Mesothelial cell of epicardium (in vitro differentiated cells): ENCODE measurements around the gene MAMDC2. TPM values are rescaled to one million over a fixed set of nuclear protein-coding genes. Genes with fewer than 3 reads are reported as not detected.

ENCODE experiments used
- DNase-seq, 2 experiments: peaks; one replicate each; pipeline ENCODE4 v3.0.0; 2021; ENCODE audit warnings: low spot score in 2 of 2; ENCODE audit not compliant: unreplicated experiment in 2 of 2
- H3K27ac Mint-ChIP-seq: 2 replicates; pipeline ENCODE4 v1.8.0; 2021; ENCODE audit warnings: mixed read lengths
- H3K27me3 Mint-ChIP-seq: 2 replicates; pipeline ENCODE4 v1.8.0; 2021; ENCODE audit warnings: low read depth, mixed read lengths
- H3K36me3 Mint-ChIP-seq: 2 replicates; pipeline ENCODE4 v1.8.0; 2021; ENCODE audit warnings: mixed read lengths
- H3K4me1 Mint-ChIP-seq: 2 replicates; pipeline ENCODE4 v1.8.0; 2021; ENCODE audit warnings: mixed read lengths
- H3K4me3 Mint-ChIP-seq: 2 replicates; pipeline ENCODE4 v1.8.0; 2021; ENCODE audit warnings: mild to moderate bottlenecking, moderate library complexity, mixed read lengths
- H3K9me3 Mint-ChIP-seq: 2 replicates; pipeline ENCODE4 v1.8.0; 2021; ENCODE audit warnings: mixed read lengths
- CTCF ChIP-seq: fragments of 200-600 bp; sonication (generic); IDR thresholded peaks from one replicate; pipeline ENCODE4 v1.5.0; 2021; ENCODE audit warnings: antibody characterized with exemption; ENCODE audit not compliant: unreplicated experiment
- total RNA-seq: library from RNA; stranded (reverse); gene quantifications from 3 replicates; pipeline ENCODE4 v1.2.1, GENCODE V29; 2021

MAMDC2 gene
- total RNA-seq, 1 donor from 2014 or later: 0.49 TPM

GRCh38 chr9:70170151-70170790, 126.6 kb downstream of the MAMDC2 start:
- peak overlapping the region; percentile 33 for H3K27ac Mint-ChIP-seq
- TF ChIP-seq CTCF: no peak
- no peaks in the 10 kb centered on the region for H3K36me3 Mint-ChIP-seq
- H3K27me3 Mint-ChIP-seq: no peaks in the 10 kb centered on the region
- peaks cover 20% of the 10 kb centered on the region for H3K4me1 Mint-ChIP-seq
- peak in 1 of 2 experiments; percentile 48 for DNase-seq
- no peaks in the 10 kb centered on the region for H3K9me3 Mint-ChIP-seq
- no peak overlapping the region for H3K4me3 Mint-ChIP-seq

DNA sequence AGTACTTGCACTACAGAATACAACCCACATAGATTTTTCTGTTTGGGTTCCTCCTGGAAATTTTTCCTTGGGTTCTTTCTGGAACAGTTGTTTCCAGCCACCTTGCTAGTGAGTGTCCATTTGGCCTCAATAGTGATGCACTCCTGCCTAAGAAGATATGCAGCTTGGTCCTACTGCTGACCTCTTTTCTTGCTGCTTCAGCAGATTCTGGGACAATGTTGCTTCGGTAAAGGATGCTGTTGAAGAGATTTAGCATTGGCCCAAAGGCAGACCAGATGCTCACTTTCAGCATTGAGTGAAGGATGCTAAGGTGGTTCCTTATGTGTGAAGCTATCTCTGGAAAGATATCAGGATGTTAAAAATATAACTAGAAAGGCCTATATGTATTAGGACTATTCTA, 128.9 kb downstream of the MAMDC2 start:
- Mint-ChIP-seq H3K4me1 (peaks cover 16% of the 10 kb centered on the region), H3K36me3 (no peaks in the 10 kb centered on the region), H3K27ac (no peak overlapping the region), H3K27me3 (no peaks in the 10 kb centered on the region), H3K4me3 (no peak overlapping the region), H3K9me3 (no peaks in the 10 kb centered on the region)
- TF ChIP-seq CTCF: no peak
- no peak for DNase-seq

GRCh38 chr9:70177121-70177520, 133.5 kb downstream of the MAMDC2 start:
- Mint-ChIP-seq H3K4me3 (no peak overlapping the region), H3K27me3 (no peaks in the 10 kb centered on the region), H3K27ac (no peak overlapping the region), H3K36me3 (peaks cover 17% of the 10 kb centered on the region), H3K4me1 (no peaks in the 10 kb centered on the region), H3K9me3 (peaks cover 22% of the 10 kb centered on the region)
- no peak for TF ChIP-seq CTCF
- DNase-seq: no peak

DNA sequence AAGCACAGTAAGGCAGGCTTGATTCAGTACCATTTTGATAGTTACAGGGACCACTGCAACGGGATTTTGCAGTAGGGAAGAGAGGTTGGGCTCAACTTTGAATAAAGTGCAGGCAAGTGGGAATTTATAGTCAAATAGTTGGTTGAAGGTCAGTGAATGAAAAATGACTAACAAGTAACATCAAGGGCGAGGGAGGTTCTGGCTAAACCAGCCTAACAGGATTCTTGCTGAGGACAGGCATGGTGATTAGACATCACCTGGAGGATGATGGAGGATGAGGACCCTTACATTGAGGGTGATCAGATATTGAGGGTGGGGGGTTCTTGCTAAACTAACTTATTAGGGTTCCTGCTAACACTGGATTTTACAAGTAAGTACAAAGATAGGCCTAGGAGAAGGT, 149.1 kb downstream of the MAMDC2 start:
- Mint-ChIP-seq H3K27me3 (no peaks in the 10 kb centered on the region), H3K9me3 (peaks cover 27% of the 10 kb centered on the region), H3K27ac (peak overlapping the region; percentile 85), H3K4me1 (peaks cover 34% of the 10 kb centered on the region), H3K36me3 (peaks cover 24% of the 10 kb centered on the region), H3K4me3 (no peak overlapping the region)
- TF ChIP-seq CTCF: no peak
- peak in 1 of 2 experiments; percentile 46 for DNase-seq

GRCh38 chr9:70195456-70195855, 151.8 kb downstream of the MAMDC2 start:
- peaks cover 33% of the 10 kb centered on the region for H3K4me1 Mint-ChIP-seq
- no peaks in the 10 kb centered on the region for H3K27me3 Mint-ChIP-seq
- no peak for DNase-seq
- peaks cover 12% of the 10 kb centered on the region for H3K36me3 Mint-ChIP-seq
- H3K9me3 Mint-ChIP-seq: peaks cover 9% of the 10 kb centered on the region
- no peak overlapping the region for H3K27ac Mint-ChIP-seq
- TF ChIP-seq CTCF: no peak
- no peak overlapping the region for H3K4me3 Mint-ChIP-seq
